NOMO-1 (cell line): ENCODE results near the gene FAM3D.
A peak's percentile ranks its signal among the peaks of the same experiment; 100 is the strongest.

Source experiments
- DNase-seq, 2 experiments: peaks; one replicate each; lab custom pipeline; 2025; ENCODE audit not compliant: unreplicated experiment in 2 of 2; lab: John Stamatoyannopoulos, UW

Gene FAM3D

DNA sequence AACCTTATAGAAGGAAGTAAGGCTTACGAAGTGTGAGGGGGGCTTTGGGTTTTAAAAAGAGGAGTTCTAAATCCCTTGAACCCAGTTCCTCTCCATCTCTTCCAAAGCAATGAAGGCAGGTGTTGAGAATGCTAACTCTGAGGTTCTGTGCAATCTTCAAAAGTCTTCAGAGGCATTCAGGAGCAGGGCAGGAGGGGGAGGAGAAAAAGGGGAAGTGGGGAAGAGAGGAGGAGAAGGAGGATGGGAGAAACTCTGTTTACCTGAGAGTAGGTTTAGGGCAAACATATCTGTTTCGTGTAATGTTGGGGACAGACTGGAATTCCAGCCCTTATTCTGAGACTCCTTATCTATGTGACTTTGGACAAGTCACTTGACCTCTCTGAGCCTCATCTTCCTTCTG lies 36.9 kb downstream of the FAM3D start:
- DNase-seq: peak in 1 of 2 experiments; percentile 21

DNA sequence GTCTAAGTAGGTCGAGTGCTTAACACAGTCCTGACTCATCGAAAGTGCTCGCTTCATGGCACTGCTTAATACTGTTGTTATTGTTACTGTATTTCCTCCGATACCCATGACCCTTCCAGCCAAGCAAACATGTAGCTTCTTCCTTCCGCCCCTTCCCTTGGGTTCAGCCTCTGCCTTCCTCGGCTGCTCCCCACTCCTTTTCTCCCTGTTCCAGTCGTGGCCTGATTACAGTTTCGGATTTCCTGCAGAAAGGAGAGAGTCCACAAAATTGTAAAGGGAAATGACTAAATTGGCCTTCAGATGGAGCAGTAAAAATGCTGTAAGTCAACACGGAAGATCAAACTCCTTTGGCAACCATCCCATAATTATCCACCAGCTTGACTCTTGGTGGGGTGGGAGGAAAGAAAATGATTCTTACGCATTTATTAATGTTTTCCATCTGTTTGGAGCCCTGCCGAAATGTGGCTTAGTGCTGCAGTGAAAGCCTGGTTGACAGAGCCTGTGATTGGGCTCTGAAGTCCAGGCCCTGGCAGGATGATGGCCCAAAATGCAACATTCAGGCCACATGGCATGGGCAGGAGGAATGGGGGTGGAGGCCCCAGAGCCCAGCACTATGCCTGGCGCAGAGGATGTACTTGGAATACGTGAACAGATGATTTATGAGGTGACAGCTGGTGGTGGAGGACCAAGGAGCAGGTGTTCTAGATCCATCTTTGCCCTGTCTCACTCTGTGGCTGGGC lies 37.6 kb downstream of the FAM3D start:
- DNase-seq: no peak

GRCh38 chr3:58627941-58628340 lies 38.6 kb downstream of the FAM3D start:
- no peak for DNase-seq

DNA sequence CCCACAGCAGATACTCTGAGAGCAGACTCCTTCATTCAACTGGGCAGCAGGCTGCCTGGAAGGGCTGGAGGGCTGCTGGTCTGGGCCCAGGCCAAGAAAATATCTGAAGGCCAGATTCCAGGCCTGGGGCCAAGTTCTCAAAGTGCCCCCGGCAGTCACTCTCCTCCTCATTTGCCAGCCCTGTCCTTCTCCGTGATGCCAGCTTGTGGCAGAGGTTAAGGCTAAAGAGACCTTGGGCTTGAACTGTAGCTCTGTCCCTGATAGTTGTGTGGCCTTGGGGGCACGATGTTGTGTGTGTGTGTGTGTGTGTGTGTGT lies 39.0 kb downstream of the FAM3D start:
- DNase-seq: no peak

DNA sequence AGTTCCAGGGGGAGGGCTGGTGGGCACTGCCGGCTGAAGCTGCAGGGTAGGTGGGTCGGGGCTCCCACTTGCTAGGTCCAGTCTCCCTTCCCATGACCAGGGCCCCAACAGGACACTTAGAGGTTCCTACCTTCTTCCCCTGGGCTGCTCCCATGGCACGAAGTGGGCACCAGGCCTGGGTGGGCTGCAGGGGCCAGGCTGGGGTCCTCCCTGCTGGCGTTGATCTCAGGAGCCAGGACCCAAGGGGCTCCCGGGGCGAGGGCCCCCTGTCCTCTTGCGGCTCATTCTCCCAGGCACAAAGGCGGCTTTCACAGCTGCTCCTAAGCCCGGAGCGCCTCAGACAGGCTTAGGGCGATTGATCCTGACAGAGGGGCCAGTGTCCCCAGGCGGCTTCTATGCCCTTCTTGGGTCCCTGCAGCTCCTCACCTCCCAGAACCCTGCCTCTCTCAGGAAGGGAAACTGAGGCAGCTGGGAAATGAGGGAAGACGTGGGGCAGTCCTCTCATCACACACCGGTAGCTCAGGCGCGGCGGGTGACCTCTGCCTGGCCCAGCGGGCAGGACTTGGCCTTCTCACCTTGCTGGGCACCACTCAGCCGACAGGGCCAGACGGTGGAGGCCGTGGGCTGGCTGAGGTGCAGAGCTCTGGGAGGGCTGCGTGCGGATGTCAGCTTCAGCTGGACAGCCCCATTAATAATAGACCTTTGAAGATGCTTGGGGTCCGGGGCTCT lies 39.6 kb downstream of the FAM3D start:
- no peak for DNase-seq

GRCh38 chr3:58625196-58625824 lies 41.3 kb downstream of the FAM3D start:
- no peak for DNase-seq

- no peak for DNase-seq
Measured at GRCh38 chr3:58624550-58624949, 42.0 kb downstream of the FAM3D start.

- no peak for DNase-seq
Measured at GRCh38 chr3:58623961-58624360, 42.6 kb downstream of the FAM3D start.

DNA sequence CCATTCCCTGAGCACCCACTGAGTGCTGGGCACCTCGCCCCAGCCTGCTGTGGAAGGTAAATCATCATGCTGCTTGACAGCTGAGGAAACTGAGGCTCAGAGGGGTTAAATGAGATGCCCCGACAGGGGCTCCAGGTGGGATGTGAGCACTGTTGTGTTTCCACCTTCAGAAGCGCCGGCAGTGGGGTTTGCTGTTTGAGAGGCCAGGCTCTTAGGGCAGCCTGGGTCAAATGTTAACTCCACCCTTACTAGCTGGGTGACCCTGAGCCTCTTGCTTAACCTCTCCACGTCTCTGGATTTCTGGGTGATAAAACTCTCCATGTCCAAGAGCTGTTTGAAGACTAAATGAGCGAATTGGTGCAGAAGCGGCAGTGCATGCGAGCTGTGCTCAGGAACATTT lies 43.1 kb downstream of the FAM3D start:
- no peak for DNase-seq

- no peak for DNase-seq
Measured at GRCh38 chr3:58622892-58623291, 43.7 kb downstream of the FAM3D start.

DNA sequence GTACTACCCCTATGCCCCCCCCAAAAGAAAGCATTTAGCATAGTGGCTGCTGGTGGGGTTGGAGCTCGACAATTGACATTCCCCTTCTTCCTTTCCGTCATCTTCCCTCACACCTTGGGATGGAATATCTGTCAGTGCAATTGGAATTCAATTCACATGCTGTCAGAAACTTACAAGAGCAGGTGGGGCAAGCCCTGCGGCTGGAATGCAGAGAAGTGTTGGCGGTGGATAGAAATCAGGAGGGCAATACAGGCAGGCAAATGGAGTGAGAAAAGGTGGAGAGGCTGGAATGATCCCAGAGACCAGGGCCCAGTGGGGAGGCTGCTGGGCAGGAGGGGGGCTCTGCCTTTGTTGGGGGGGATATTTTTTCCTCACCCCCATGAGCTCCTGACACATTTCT lies 44.1 kb downstream of the FAM3D start:
- DNase-seq: no peak

GRCh38 chr3:58621086-58621830 lies 45.3 kb downstream of the FAM3D start:
- DNase-seq: no peak

GRCh38 chr3:58620421-58620820 lies 46.2 kb downstream of the FAM3D start:
- no peak for DNase-seq

DNA sequence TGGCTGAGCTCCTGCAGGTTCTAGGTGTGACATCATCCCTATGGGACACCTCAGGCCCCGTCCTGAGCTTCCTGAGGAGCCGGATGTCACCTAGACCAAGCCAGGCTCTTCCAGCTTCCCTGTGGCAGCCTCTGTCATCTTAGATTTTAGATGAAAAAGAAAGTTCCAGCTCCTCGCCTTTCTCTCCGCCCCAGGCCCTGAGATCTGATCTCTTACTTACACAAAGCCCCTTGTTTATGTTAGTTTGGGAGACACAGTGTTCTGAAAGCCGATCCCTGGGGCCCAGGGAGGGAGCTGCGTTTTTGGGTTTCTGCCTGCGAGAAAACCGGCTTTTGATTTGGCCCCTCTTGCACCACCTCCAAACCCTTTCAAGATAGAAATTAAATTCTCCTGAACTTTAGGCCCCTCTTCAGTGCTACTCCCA lies 49.2 kb downstream of the FAM3D start:
- DNase-seq: no peak

- no peak for DNase-seq
Measured at GRCh38 chr3:58613236-58614132, 53.1 kb downstream of the FAM3D start.

GRCh38 chr3:58612830-58613229 lies 53.7 kb downstream of the FAM3D start:
- DNase-seq: no peak

- no peak for DNase-seq
Measured at GRCh38 chr3:58609990-58610389, 56.6 kb downstream of the FAM3D start.

GRCh38 chr3:58608648-58609047 lies 57.9 kb downstream of the FAM3D start:
- no peak for DNase-seq

DNA sequence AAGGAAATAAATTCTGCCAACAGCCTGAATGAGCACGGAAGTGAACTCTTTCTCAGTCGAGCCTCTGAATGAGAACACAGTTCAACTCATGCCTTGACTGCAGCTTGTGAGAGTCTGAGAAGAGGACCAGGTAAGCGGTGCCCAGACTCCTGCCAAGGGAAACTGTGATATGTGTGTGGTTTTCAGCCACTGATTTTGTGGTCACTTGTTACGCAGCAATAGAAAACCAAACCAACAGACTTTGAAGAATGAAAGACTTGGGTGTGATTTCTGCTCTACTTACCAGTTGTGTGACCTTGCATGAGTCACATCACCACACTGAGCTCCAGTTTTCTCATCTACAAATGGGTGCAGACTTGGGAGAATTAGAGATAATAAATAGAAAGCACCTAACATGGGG lies 58.8 kb downstream of the FAM3D start:
- no peak for DNase-seq

DNA sequence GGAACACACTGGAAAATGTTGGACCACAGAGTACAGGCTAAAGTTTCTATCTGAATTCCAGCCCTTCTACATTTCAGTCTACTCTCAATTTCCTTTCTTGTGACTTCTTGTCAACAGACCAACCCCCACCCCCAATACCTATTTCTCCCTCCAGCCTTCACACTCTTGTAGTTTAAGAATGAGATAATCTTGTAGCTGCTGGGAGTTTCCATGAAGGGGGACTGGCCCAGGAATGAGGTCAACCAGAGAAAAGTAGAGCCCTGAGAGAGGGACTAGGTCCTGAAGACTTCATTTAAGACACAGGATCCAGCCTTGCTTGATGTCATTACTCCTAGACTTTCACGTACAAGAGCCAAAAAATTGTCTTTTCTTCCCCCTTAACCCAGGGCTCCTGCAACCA lies 59.9 kb downstream of the FAM3D start:
- DNase-seq: no peak
